CD4-positive, alpha-beta T cell treated with Interleukin-17A for 1 hour (primary cell): ENCODE measurements around the gene ABCC6.

Source experiments
- DNase-seq: peaks from one replicate; pipeline ENCODE4 v3.0.0-alpha.2; 2020

Gene ABCC6

GRCh38 chr16:16139061-16139460 is 84.2 kb downstream of the ABCC6 start:
- DNase-seq, result no peak

GRCh38 chr16:16138034-16138635 is 85.2 kb downstream of the ABCC6 start:
- no peak for DNase-seq

- DNase-seq, result no peak
Measured at GRCh38 chr16:16137110-16137509, 86.2 kb downstream of the ABCC6 start.

GRCh38 chr16:16136588-16136987 is 86.7 kb downstream of the ABCC6 start:
- no peak for DNase-seq

GRCh38 chr16:16133943-16134604 is 89.2 kb downstream of the ABCC6 start:
- no peak for DNase-seq

- no peak for DNase-seq
Measured at GRCh38 chr16:16131659-16132058, 91.6 kb downstream of the ABCC6 start.

GRCh38 chr16:16131204-16131603 is 92.1 kb downstream of the ABCC6 start:
- no peak for DNase-seq

- DNase-seq, result peak; percentile 77
Measured at GRCh38 chr16:16127469-16128116, 95.7 kb downstream of the ABCC6 start.

- no peak for DNase-seq
Measured at GRCh38 chr16:16126896-16127295, 96.4 kb downstream of the ABCC6 start.

GRCh38 chr16:16124974-16125373 is 98.3 kb downstream of the ABCC6 start:
- DNase-seq, result no peak

- no peak for DNase-seq
Measured at GRCh38 chr16:16124438-16124837, 98.9 kb downstream of the ABCC6 start.

- no peak for DNase-seq
Measured at GRCh38 chr16:16122264-16122663, 101.0 kb downstream of the ABCC6 start.

GRCh38 chr16:16121185-16121727 is 102.0 kb downstream of the ABCC6 start:
- no peak for DNase-seq

- DNase-seq, result no peak
Measured at GRCh38 chr16:16120382-16121184, 102.7 kb downstream of the ABCC6 start.

- peak; percentile 8 for DNase-seq
Measured at GRCh38 chr16:16120044-16120381, 103.3 kb downstream of the ABCC6 start.

GRCh38 chr16:16118337-16118736 is 105.0 kb downstream of the ABCC6 start:
- DNase-seq, result no peak

GRCh38 chr16:16116841-16117240 is 106.5 kb downstream of the ABCC6 start:
- no peak for DNase-seq

GRCh38 chr16:16113076-16113475 is 110.2 kb downstream of the ABCC6 start:
- no peak for DNase-seq

GRCh38 chr16:16112450-16113053 is 110.7 kb downstream of the ABCC6 start:
- DNase-seq, result no peak

- DNase-seq, result no peak
Measured at GRCh38 chr16:16111639-16112038, 111.7 kb downstream of the ABCC6 start.

- DNase-seq, result no peak
Measured at GRCh38 chr16:16110111-16110490, 113.2 kb downstream of the ABCC6 start.

GRCh38 chr16:16109453-16110110 is 113.7 kb downstream of the ABCC6 start:
- no peak for DNase-seq
